ENCODE measurements around the gene YEATS2.

GRCh38 chr3:183764847-183765731 lies 67.5 kb downstream of the YEATS2 start:
- TF ChIP-seq EZH2 (IDR thresholded peaks at IDR 0.05; ENCODE audit: low read length, unreplicated experiment) (no peak), CTCF (conservative IDR thresholded peaks at IDR 0.05; ENCODE audit: low read depth, low read length) (no peak)

Data from PC-3 (cell line).